Endothelial cell of umbilical vein (primary cell): Measurements from ENCODE around the gene WNT9A. TPM values are rescaled to one million over a fixed set of nuclear protein-coding genes. Genes with fewer than 3 reads are reported as not detected.

Experiments used
- BruUV-seq: library from RNA; stranded (reverse); fragments of 400-500 nt; replicated peaks from 2 replicates; lab custom pipeline; 2021; lab: Mats Ljungman, UMichigan
- CTCF ChIA-PET: fragments of 300-600, 350-600 bp; sonication (Branson Sonifier 250); formaldehyde crosslinking; loops from one replicate; lab custom pipeline; 2021; ENCODE audit warnings: antibody characterized with exemption, inconsistent platforms; lab: Charles Lee
- POLR2A ChIA-PET: fragments of 300-600, 350-600 bp; sonication (Branson Sonifier 250); formaldehyde crosslinking; loops from one replicate; lab custom pipeline; 2021; ENCODE audit warnings: antibody characterized with exemption, inconsistent platforms; lab: Charles Lee
- DNase-seq: peaks from one replicate; pipeline ENCODE4 v3.0.0-alpha.2; 2011; ENCODE audit warnings: low read depth, low spot score
- FAIRE-seq: peaks from 2 replicates; lab custom pipeline; 2011; peaks lifted over from hg19 to GRCh38; lab: Jason Lieb, UNC
- H2AFZ ChIP-seq: 2 replicates; pipeline ENCODE4 v1.6.0; 2012; ENCODE audit warnings: low read depth, low read length, control low read depth, inconsistent platforms
- H3K27ac ChIP-seq: 2 replicates; pipeline ENCODE4 v1.5.1; 2011; ENCODE audit warnings: low read depth, mild to moderate bottlenecking, control low read depth, low read length, moderate library complexity; ENCODE audit not compliant: insufficient read depth
- H3K27me3 ChIP-seq, 2 experiments: 2 replicates each; pipeline versions ENCODE4 v1.6.0 to v1.6.1; 2011; ENCODE audit warnings: low read length in 2 of 2, mixed read lengths in 1 of 2; ENCODE audit not compliant: control insufficient read depth in 2 of 2, insufficient read depth in 2 of 2
- H3K36me3 ChIP-seq, 2 experiments: 2 replicates in 1 of 2; 3 replicates in 1 of 2; pipeline ENCODE4 v1.5.1; 2011; ENCODE audit warnings: low read length in 2 of 2, mild to moderate bottlenecking in 1 of 2, moderate library complexity in 1 of 2; ENCODE audit not compliant: control insufficient read depth in 2 of 2, insufficient read depth in 2 of 2; ENCODE audit errors: extremely low read depth in 1 of 2
- H3K4me1 ChIP-seq: 3 replicates; pipeline ENCODE4 v1.5.1; 2011; ENCODE audit warnings: mild to moderate bottlenecking, low read length; ENCODE audit not compliant: control insufficient read depth, insufficient read depth; ENCODE audit errors: extremely low read depth
- H3K4me2 ChIP-seq: 2 replicates; pipeline ENCODE4 v1.6.1; 2011; ENCODE audit warnings: low read length, control low read depth, mixed read lengths; ENCODE audit not compliant: insufficient read depth
- H3K4me3 ChIP-seq, 3 experiments: fragments of 200-600 bp in 1 of 3; sonication (generic), shearing (Covaris generic) in 1 of 3; replicated peaks in 1 of 3; 2 replicates each; pipeline ENCODE4 v1.5.1; 2011 to 2016; ENCODE audit warnings: control low read depth in 3 of 3, low read length in 3 of 3, mild to moderate bottlenecking in 2 of 3, inconsistent platforms in 1 of 3, low read depth in 1 of 3, moderate library complexity in 1 of 3; ENCODE audit not compliant: insufficient read depth in 1 of 3
- H3K79me2 ChIP-seq: 2 replicates; pipeline ENCODE4 v1.6.0; 2012; ENCODE audit warnings: low read length, inconsistent platforms; ENCODE audit not compliant: control insufficient read depth, insufficient read depth
- H3K9ac ChIP-seq: replicated peaks from 2 replicates; pipeline ENCODE3; 2011; ENCODE audit warnings: low read length, control low read depth; ENCODE audit not compliant: insufficient read depth; ENCODE audit errors: extremely low read depth
- H3K9me1 ChIP-seq: replicated peaks from 3 replicates; pipeline ENCODE4 v1.6.0; 2011; ENCODE audit warnings: mild to moderate bottlenecking, low read length; ENCODE audit not compliant: control insufficient read depth, insufficient read depth; ENCODE audit errors: extremely low read depth
- H3K9me3 ChIP-seq: replicated peaks from 2 replicates; pipeline ENCODE4 v1.5.1; 2012; ENCODE audit warnings: low read length, inconsistent platforms; ENCODE audit not compliant: control insufficient read depth, insufficient read depth
- H4K20me1 ChIP-seq: replicated peaks from 2 replicates; pipeline ENCODE3; 2011; ENCODE audit warnings: mild to moderate bottlenecking, low read length; ENCODE audit not compliant: control insufficient read depth, insufficient read depth; ENCODE audit errors: extremely low read depth
- EZH2 ChIP-seq: IDR thresholded peaks from 2 replicates; pipeline ENCODE4 v1.6.1; 2012; ENCODE audit warnings: borderline replicate concordance, low read depth, mild to moderate bottlenecking, moderate library complexity, low read length, inconsistent platforms; ENCODE audit not compliant: severe bottlenecking
- FOS ChIP-seq: IDR thresholded peaks from 2 replicates; pipeline ENCODE4 v1.6.1; 2011; ENCODE audit warnings: mild to moderate bottlenecking, low read length, moderate library complexity, borderline replicate concordance; ENCODE audit not compliant: insufficient read depth
- GATA2 ChIP-seq: IDR thresholded peaks from 2 replicates; pipeline ENCODE4 v1.7.0; 2011; ENCODE audit warnings: low read depth, mild to moderate bottlenecking, moderate library complexity, mixed read lengths, low read length; ENCODE audit not compliant: insufficient read length, insufficient read depth
- JUN ChIP-seq: IDR thresholded peaks from 2 replicates; pipeline ENCODE4 v1.6.1; 2011; ENCODE audit warnings: borderline replicate concordance, low read depth; ENCODE audit not compliant: insufficient read length, insufficient read depth
- MAX ChIP-seq: IDR thresholded peaks from 2 replicates; pipeline ENCODE4 v1.6.1; 2011; ENCODE audit not compliant: insufficient read depth, insufficient read length
- MYC ChIP-seq: IDR thresholded peaks from one replicate; pipeline ENCODE4 v1.6.1; 2011; ENCODE audit warnings: mild to moderate bottlenecking, low read depth, low read length
- POLR2A ChIP-seq: IDR thresholded peaks from 2 replicates; pipeline ENCODE4 v1.6.1; 2012; ENCODE audit warnings: low read depth, mild to moderate bottlenecking, control low read depth, low read length
- POLR2AphosphoS5 ChIP-seq: IDR thresholded peaks from 2 replicates; pipeline ENCODE4 v1.6.1; 2012; ENCODE audit warnings: low read depth, mild to moderate bottlenecking, control low read depth, low read length, moderate library complexity; ENCODE audit not compliant: insufficient read depth
- dilution Hi-C: fragments of 300-500 bp; cut with MboI; formaldehyde crosslinking; loops from one replicate; pipeline ENCODE4 v1.15.0; 2019; ENCODE audit warnings: low sequenced_read_pairs; ENCODE audit not compliant: extremely low pct_ligation_motif_present
- intact Hi-C: fragments of 100-400 bp; cut with micrococcal nuclease; formaldehyde crosslinking; loops from one replicate; pipeline ENCODE4 v1.10.0; 2022
- polyA plus RNA-seq, 4 experiments: library from polyadenylated mRNA; depleted of rRNA in 3 of 4; stranded (reverse) in 3 of 4; unstranded in 1 of 4; fragments of >200 nt; gene quantifications; 2 replicates each; pipeline versions ENCODE4 v1.2.1 to v1.2.3, GENCODE V29; 2011 to 2012; ENCODE audit warnings: missing spikeins in 1 of 4
- total RNA-seq: library from RNA; stranded (reverse); gene quantifications from 2 replicates; pipeline ENCODE4 v1.2.3, GENCODE V29; 2021
- TF ChIP-seq, protein P1 (sequence below), 2 donors: IDR thresholded peaks; 1 replicate in 1 of 2; 2 replicates in 1 of 2; pipeline ENCODE4 v1.5.1; 2011; ENCODE audit warnings: low read length in 2 of 2, mild to moderate bottlenecking in 2 of 2, moderate library complexity in 2 of 2, control low read depth in 1 of 2, inconsistent platforms in 1 of 2, low read depth in 1 of 2; ENCODE audit not compliant: insufficient read depth in 1 of 2; ENCODE audit errors: extremely low read depth in 1 of 2

Gene WNT9A
- total and polyA plus RNA-seq, 2 donors (not counting 3 experiments of a cell fraction or from before 2014, with no cell fraction given), result 5.4 to 6.2 TPM

GRCh38 chr1:227938276-227938675 lies 9.5 kb downstream of the WNT9A start:
- CTCF ChIA-PET, result no interaction called here
- DNase-seq (no peak), FAIRE-seq (no peak)
- POLR2A ChIA-PET, result no interaction called here
- Histone ChIP-seq H3K79me2 (no peaks in the 10 kb centered on the region), H3K9ac (no peak overlapping the region), H3K27ac (no peak overlapping the region), H3K4me1 (no peaks in the 10 kb centered on the region), H3K9me3 (peaks cover 3% of the 10 kb centered on the region), H3K4me3 (no peak overlapping the region), H3K4me2 (no peak overlapping the region), H4K20me1 (no peaks in the 10 kb centered on the region), H3K27me3 (no peaks in the 10 kb centered on the region), H3K36me3 (no peaks in the 10 kb centered on the region), H3K9me1 (no peaks in the 10 kb centered on the region), H2AFZ (no peak overlapping the region)
- dilution Hi-C loops (no loop called here), intact Hi-C loops (no loop called here)
- BruUV-seq, result no TSS peak
- no peak for TF ChIP-seq JUN
- TF ChIP-seq MAX, result no peak
- TF ChIP-seq MYC, result no peak
- no peak for TF ChIP-seq GATA2
- TF ChIP-seq, protein P1, sequence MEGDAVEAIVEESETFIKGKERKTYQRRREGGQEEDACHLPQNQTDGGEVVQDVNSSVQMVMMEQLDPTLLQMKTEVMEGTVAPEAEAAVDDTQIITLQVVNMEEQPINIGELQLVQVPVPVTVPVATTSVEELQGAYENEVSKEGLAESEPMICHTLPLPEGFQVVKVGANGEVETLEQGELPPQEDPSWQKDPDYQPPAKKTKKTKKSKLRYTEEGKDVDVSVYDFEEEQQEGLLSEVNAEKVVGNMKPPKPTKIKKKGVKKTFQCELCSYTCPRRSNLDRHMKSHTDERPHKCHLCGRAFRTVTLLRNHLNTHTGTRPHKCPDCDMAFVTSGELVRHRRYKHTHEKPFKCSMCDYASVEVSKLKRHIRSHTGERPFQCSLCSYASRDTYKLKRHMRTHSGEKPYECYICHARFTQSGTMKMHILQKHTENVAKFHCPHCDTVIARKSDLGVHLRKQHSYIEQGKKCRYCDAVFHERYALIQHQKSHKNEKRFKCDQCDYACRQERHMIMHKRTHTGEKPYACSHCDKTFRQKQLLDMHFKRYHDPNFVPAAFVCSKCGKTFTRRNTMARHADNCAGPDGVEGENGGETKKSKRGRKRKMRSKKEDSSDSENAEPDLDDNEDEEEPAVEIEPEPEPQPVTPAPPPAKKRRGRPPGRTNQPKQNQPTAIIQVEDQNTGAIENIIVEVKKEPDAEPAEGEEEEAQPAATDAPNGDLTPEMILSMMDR (IDR thresholded peaks at IDR 0.05; ENCODE audit: extremely low read depth in 1 of 2, insufficient read depth in 1 of 2, low read depth in 1 of 2, low read length in 2 of 2), result no peak
- no peak for TF ChIP-seq EZH2
- no peak for TF ChIP-seq POLR2A
- TF ChIP-seq FOS, result no peak
- no peak for TF ChIP-seq POLR2AphosphoS5
